DMS153 treated with DMSO at 0.1 percent for 48 hours (cell line): Measurements from ENCODE around the gene TRIM63.

Experiments
- DNase-seq: peaks from one replicate; lab custom pipeline; 2025; ENCODE audit not compliant: unreplicated experiment; lab: John Stamatoyannopoulos, UW

Gene TRIM63

GRCh38 chr1:26019641-26020315, 47.7 kb downstream of the TRIM63 start:
- DNase-seq = no peak

GRCh38 chr1:26017606-26018005, 49.8 kb downstream of the TRIM63 start:
- no peak for DNase-seq

DNA sequence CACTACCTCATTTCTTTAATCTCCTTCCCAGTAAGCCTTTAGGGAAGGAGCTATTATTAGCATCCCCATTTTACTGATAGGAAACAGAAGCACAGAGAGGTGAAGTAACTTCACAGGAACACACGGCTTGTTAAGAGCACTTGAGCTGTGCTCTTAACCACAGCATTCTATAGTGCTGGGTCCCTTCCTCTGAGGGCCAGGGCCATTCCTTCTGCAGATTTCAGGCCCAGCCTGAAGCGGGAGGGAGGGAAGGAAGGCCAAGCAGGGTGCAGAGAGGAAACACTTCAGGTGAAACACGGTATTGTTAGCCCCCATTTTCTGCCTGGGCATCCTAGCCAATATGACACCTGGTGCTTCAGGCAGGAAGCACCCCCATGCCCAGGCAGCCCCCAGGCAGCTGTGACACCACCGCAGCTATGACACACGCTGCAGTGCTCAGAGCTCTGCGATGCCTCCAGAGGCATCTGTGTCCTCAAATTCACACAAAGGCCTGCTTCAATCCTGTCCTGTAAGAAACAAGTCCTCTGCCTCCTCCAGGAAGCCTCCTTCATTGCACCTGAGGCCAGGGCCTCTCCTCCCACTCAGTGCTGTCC, 50.4 kb downstream of the TRIM63 start:
- DNase-seq = no peak

DNA sequence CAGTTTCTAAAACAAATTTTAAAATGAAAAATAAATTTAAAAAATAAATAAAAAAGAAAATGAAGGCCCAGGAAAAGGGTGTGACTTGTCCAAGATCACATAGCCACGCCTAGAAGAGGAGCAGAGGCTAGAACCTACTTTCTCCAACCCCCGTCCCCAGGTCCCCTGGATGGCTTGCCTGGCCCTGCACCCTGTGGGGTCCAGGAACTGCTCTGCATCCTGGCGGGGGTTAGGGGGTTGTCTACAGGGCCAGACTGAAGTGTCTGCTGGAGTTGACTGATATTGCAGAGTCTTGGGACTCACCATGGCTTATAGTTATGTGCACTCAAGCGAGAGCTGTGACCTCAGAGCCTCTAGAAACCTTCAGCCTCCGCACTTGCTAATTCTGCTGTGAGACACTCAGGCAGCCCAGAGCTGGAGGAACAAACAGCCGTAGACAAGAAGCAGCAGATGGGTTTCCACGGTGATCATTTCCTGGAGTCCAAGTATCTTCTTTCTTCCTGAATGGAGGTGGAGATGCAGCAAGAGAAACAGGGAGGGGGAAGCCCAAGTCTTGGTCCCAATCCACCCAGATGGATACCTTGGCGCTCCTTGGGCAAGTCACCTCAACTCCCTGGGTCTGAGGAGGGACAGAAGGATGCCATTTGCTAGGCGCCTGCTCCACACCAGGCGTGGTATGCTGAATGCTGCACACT, 51.0 kb downstream of the TRIM63 start:
- no peak for DNase-seq

- no peak for DNase-seq
These were observed 52.1 kb downstream of the TRIM63 start for GRCh38 chr1:26015358-26015757.

GRCh38 chr1:26014179-26014578, 53.3 kb downstream of the TRIM63 start:
- DNase-seq = no peak

DNA sequence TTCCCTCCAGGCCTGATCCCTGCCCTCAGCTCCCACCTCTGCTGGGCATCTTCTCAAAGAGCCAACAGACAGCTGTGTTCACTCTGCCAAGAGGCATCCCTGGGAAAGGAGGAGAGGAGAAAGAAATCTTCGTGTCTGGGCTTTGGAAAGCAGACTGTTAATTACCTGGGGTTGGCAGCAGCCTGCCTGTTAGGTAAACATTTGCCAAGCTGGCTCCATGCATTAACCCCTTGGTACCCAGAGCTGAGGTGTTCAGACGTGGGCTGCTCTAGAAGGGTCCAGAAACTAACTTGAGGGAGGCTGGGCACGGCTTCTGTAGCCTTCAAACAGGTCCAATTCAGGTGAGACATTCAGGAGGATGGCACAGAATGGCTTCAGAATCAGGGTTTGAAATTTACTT, 54.6 kb downstream of the TRIM63 start:
- DNase-seq = no peak

GRCh38 chr1:26010825-26011224, 56.6 kb downstream of the TRIM63 start:
- DNase-seq = no peak

DNA sequence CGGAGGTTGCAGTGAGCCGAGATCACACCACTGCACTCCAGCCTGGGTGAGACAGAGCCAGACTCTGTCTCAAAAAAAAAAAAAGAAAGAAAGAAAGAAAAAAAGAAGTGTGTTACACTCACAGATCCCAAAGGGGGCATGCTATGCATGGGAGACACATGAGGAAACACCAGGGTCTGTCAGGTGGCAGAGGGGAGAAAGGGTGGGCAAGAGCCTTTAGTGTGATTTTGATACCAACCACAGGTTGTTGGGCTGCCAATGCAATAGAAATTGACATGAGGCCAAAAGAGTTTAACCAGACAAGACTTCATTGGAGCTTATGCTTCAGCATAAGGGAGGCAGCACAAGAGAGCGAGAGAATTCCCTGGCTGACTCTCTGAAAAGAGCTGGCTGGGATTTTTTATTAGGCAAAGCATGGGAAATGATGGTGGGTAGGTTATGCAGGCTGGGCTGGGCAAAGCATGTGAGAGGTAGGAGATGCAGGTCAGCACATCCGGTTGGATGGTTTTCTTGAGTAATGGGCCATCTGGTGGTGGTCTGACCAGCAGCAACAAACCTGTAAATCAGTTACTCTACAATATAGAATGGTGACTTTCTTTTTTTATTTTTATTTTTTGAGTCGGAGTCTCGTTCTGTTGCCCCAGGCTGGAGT, 57.5 kb downstream of the TRIM63 start:
- DNase-seq = peak; percentile 20

- DNase-seq = no peak
These were observed 60.7 kb downstream of the TRIM63 start for GRCh38 chr1:26006710-26007109.

GRCh38 chr1:26005434-26006105, 61.9 kb downstream of the TRIM63 start:
- DNase-seq = no peak

DNA sequence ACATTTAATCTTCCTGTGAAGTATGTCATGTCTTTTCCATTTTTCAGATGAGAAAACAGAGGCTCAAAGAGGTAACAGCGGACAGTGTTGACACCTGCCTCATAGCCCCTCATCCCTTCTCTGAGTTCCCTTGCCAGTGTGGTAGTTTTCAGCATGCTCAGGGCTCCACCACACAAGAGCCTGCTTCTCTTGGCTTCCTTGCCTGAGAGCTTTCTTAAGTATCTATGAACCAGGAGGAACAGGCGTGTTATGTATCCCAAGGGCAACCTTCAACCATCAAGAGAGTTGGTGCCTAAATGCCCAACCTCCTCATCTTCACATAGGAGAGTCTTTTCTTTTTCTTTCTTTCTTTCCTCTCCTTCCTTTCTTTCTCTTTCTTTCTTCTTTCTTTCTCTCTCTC, 63.7 kb downstream of the TRIM63 start:
- no peak for DNase-seq

GRCh38 chr1:26003262-26003661, 64.2 kb downstream of the TRIM63 start:
- no peak for DNase-seq
